ENCODE measurements around the gene SCARF1. TPM values are rescaled to one million over a fixed set of nuclear protein-coding genes. Genes with fewer than 3 reads are reported as not detected.

Gene SCARF1
- total RNA-seq, 1 experiment from 2014 or later, result 4.9 TPM

- CTCF ChIA-PET, result interaction anchor here (1.0 to 3.7 kb wide), 3 partner anchors 20 to 31 kb away, joined by 4 to 24 read pairs (median 10); no protein-coding TSS in a partner anchor
- Mint-ChIP-seq H3K27me3 (ENCODE audit: low read depth) (no peaks in the 10 kb centered on the region), H3K9me3 (peaks cover 7% of the 10 kb centered on the region), H3K36me3 (peaks cover 9% of the 10 kb centered on the region), H3K4me1 (peaks cover 9% of the 10 kb centered on the region), H3K27ac (no peak overlapping the region), H3K4me3 (no peak overlapping the region)
- TF ChIP-seq SMAD3 (CRISPR knock-in tag; IDR thresholded peaks at IDR 0.05; ENCODE audit: borderline replicate concordance), result no peak
- no peak for TF ChIP-seq SOX15 (CRISPR knock-in tag; IDR thresholded peaks at IDR 0.05)
- TF ChIP-seq ZNF263 (CRISPR knock-in tag; IDR thresholded peaks at IDR 0.05; ENCODE audit: low read depth), result no peak
- TF ChIP-seq FOXP4 (CRISPR knock-in tag; IDR thresholded peaks at IDR 0.05), result no peak
- no peak for TF ChIP-seq MLX (CRISPR knock-in tag; IDR thresholded peaks at IDR 0.05)
- TF ChIP-seq JAZF1 (CRISPR knock-in tag; IDR thresholded peaks at IDR 0.05), result no peak
- no peak for TF ChIP-seq NFATC4 (CRISPR knock-in tag; IDR thresholded peaks at IDR 0.05)
- no peak for TF ChIP-seq ARID4B (CRISPR knock-in tag; IDR thresholded peaks at IDR 0.05; ENCODE audit: borderline replicate concordance)
- no peak for TF ChIP-seq MAX (CRISPR knock-in tag; IDR thresholded peaks at IDR 0.05)
- TF ChIP-seq ERG (CRISPR knock-in tag; IDR thresholded peaks at IDR 0.05), result no peak
- no peak for TF ChIP-seq EMX1 (CRISPR knock-in tag; IDR thresholded peaks at IDR 0.05)
- no peak for TF ChIP-seq ATF1 (CRISPR knock-in tag; IDR thresholded peaks at IDR 0.05)
- TF ChIP-seq NFYB (CRISPR knock-in tag; conservative IDR thresholded peaks at IDR 0.05; ENCODE audit: low read depth), result no peak
- TF ChIP-seq ZNF512 (CRISPR knock-in tag; IDR thresholded peaks at IDR 0.05; ENCODE audit: borderline replicate concordance), result no peak
- no peak for TF ChIP-seq CDX4 (CRISPR knock-in tag; IDR thresholded peaks at IDR 0.05; ENCODE audit: borderline replicate concordance)
- ATAC-seq, result no peak
- no peak for DNase-seq (ENCODE audit: low spot score)
- POLR2A ChIA-PET, result interaction anchor here (1.2 kb wide), 1 partner anchor 20 kb away, joined by 4 read pairs; no protein-coding TSS in a partner anchor
Observed at GRCh38 chr17:1605681-1606351, 39.7 kb downstream of the SCARF1 start.
